GM19328 (cell line): Measurements from ENCODE around the gene CEP152.
"Not testable (repeated sequence)": the region's sequence is repeated elsewhere in the genome, so short reads cannot be mapped to it uniquely, and the experiment has no call there.

Experiments
- ATAC-seq: cut with Tn5 transposase; IDR thresholded peaks from one replicate; pipeline ENCODE4 v1.9.1; 2021; ENCODE audit warnings: mild to moderate bottlenecking, moderate library complexity; ENCODE audit not compliant: unreplicated experiment

Gene CEP152

DNA sequence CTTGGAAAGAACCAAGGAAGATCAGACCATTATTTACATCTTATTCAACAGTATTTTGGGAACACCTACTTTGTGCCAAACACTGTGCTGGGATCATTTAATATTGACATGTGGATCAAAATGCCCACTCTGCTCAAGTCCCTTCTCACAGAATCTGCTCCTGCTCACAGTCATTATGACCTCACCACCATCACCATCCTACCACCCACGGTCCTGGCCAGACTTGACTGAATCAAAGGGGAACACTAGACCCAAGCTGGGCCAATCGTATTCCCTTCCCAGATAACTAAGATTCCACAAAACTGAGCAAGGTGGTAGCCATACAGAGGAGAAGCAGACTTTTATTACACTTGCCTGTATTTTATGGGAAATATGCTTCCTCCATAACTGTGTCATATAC is 3.4 kb upstream of the CEP152 start:
- no peak for ATAC-seq

GRCh38 chr15:48811325-48811958 is 573 bp upstream of the CEP152 start:
- ATAC-seq, result no peak

- ATAC-seq, result no peak
Measured at GRCh38 chr15:48806151-48806550, 4.7 kb downstream of the CEP152 start.

DNA sequence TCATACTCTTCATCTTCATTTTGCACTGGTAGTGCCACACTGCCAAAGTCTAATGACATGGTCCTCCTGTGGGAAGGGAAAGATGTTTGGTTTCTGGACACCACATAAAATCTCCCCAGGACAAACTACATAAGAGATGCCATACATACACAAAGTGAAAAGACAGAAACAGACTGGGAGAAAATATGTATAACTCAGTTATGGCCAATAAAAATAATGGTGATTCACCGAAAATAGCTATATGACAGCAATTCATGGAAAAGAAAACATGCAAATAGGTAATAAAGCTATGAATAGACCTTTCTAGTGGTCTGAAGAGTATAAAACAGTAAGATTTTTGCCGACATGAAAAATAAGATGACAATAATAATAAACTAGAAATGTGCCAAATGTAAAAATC is 5.3 kb downstream of the CEP152 start:
- no peak for ATAC-seq

GRCh38 chr15:48803877-48804276 is 7.0 kb downstream of the CEP152 start:
- no peak for ATAC-seq

- ATAC-seq, result no peak
Measured at GRCh38 chr15:48802867-48803266, 8.0 kb downstream of the CEP152 start.

GRCh38 chr15:48802257-48802656 is 8.6 kb downstream of the CEP152 start:
- no peak for ATAC-seq

DNA sequence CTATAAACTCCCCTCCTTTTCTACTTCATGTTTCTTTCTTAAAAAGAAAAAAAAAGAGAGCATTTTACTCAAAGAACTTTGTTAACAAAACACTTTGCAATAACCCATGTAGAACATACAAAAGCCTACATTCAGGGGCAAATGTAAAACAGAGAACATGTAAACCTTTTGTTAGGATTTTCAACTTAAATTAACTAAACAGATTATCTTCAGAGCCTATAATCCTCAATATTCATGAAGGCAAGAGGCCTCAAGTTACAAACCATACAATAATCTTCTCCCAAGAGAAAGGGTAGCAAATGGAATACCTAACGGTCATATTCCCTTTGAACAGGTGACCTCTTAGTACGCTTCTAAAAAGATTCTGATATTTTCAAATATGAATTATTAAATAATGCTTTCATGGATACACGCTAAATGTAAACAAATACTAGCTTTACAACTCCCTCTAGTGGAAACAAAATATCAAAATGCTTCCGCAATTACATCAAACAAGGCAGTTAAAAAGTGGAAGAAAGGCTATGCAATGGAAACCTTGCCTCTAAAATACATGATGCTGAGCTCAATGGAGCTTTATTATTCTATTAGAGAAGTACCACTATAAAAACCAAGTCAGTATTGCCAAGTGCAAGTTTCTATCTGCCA is 9.9 kb downstream of the CEP152 start:
- no peak for ATAC-seq

- no peak for ATAC-seq
Measured at GRCh38 chr15:48800245-48800644, 10.6 kb downstream of the CEP152 start.

- ATAC-seq, result no peak
Measured at GRCh38 chr15:48798319-48798718, 12.6 kb downstream of the CEP152 start.

GRCh38 chr15:48796930-48797329 is 13.9 kb downstream of the CEP152 start:
- ATAC-seq, result no peak

DNA sequence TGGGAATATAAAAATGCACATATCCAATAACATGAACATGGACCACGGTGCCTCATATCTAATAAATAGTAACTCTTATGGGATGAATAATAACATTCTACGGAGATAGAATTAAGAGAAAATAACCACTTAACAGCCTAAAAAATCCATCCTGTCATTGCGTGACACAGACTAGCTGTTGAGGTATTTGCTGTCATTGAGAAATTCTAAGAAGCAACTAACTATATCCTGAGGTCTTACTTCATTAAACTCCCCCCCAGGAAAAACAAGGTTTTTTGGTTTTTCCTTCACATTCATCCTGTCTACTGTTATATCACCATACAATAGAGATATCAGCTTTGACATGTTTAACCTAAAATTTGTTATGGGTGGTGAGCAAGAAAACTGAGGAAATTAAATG is 14.3 kb downstream of the CEP152 start:
- no peak for ATAC-seq

DNA sequence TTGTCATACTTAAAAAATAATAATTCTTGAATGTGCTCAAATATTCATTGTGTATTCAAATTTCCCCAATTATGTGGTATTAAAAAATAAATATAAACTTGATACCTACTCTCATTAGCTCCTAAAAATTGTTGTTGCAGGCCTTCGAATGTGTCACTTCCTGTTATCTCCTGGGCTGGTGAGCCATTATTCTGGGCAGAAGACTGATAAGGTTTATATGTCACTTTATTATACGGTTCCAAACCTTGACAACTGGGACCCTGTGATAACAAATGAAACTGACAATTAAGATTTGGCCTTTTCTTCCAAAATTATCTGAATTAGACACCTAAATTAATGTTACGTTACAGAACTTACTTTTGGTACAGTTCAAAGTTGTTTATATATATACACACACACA is 15.0 kb downstream of the CEP152 start:
- no peak for ATAC-seq

- ATAC-seq, result peak; percentile 88
Measured at GRCh38 chr15:48794697-48795134, 16.2 kb downstream of the CEP152 start.

- no peak for ATAC-seq
Measured at GRCh38 chr15:48792408-48792807, 18.5 kb downstream of the CEP152 start.

DNA sequence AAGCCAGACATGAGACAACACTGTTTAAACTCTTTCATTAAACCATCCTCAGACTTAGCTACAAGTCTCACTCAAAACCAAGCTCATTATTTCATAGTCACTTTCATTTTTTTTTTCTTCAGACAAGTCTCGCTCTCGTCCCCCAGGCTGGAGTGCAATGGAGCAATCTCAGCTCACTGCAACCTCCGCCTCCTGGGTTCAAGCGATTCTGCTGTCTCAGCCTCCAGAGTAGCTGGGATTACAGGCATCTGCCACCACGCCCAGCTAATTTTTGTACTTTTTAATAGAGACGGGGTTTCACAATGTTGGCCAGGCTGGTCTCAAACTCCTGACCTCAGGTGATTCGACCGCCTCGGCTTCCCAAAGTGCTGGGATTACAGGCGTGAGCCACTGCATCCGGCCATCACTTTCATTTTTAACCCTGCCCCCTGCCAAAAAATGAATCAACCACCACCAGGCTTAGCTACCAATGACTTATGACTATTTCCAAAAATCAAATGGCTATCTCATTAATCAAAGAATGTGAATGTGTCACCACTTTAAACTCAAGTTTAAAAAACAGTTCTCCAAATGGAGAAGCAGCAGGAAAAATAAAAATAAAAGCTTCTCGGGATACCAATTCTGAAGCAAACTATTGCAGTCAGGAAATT is 20.3 kb downstream of the CEP152 start:
- ATAC-seq, result not testable (repeated sequence)

DNA sequence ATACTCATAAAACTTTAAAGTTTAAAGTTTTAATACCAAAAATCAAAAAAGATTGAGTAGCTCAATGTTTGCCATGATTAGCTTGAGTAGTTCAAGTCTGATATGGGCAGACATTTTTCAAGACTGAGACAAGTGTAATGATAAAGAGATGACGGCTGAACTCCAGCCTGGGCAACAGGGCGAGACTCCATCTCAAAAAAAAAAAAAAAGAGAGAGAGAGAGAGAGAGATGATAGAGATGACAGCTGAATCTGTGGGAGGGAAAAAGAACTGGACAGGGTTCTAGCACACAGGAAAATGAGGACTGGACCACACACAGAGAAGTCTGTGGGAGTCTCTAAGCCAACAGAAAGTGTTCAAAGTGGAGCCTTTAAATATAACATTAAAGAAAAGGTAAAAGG is 25.2 kb downstream of the CEP152 start:
- ATAC-seq, result no peak

- ATAC-seq, result no peak
Measured at GRCh38 chr15:48785195-48785594, 25.7 kb downstream of the CEP152 start.

DNA sequence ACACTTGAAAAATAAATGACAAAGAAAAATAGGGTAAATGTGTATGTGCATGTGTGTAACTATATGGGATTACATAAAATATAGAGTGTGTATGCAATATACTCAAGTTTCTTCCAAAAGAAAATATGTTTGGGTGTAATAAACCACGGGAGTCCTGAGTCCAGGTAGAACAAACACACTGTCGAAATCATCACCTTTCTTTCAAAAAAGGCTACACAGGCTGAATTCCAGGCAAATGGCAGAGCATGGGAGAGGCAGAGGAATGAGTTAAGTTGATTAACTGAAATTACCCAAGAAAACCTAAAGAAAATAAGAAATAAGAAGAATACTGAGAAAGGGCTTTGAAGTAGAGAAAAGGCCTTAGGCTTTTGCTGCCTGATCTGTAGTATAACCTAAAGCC is 26.1 kb downstream of the CEP152 start:
- no peak for ATAC-seq

DNA sequence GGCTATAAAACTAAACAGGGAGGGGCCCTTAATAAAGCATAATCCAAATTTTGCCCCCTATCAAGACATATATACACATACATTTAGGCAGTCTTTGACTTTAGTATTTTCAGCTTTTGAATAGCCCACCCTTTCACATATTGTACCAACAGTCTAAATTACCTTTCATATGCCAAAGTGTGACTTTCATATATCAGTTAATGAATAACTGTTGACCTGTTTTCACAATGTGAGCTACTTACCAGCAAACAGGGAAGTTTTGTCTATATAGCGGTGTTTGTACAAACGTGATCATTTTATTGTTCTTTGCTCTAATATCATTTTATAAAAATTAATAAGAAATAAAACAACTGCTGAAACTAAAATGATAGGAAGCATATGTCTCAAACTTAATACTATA is 28.0 kb downstream of the CEP152 start:
- ATAC-seq, result no peak

DNA sequence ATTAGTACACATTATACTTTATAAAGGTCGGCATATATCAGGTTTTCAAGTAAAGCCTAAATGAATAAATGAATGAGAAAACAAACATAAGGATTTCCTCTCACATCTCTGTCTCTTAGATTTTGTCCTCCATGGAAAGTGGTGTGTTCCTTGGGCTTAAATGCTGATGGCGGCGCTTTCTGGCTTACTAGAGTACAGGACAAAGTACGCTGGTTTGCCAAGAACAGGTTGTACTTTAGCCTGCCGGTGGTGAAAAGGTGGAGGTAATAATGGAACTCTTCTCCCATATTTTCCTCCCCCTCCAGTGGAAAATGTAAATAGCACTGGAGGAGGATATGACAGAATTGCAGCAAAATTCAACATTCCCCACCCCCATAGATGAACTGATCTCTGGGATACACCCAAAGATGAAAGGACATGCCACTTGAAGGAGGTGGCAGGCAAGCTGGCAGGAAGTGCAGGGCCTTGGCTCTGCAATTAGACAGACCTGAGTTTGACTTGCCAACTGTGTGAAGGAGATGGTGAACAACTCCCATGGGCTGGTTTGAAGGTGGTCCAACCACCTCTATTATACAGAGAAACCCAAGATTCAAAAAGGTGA is 29.3 kb downstream of the CEP152 start:
- no peak for ATAC-seq

GRCh38 chr15:48781017-48781416 is 29.9 kb downstream of the CEP152 start:
- no peak for ATAC-seq
